Psoas muscle (tissue), 8 donors: ENCODE data around the gene BHLHE40. TPM values are rescaled to one million over a fixed set of nuclear protein-coding genes. Genes with fewer than 3 reads are reported as not detected.

ENCODE experiments used
- ATAC-seq, 4 donors: fragments of 200-7000 bp; cut with Tn5 transposase; one replicate each; pipeline ENCODE4 v1.9.1; 2020; ENCODE audit warnings: moderate library complexity in 3 of 4, mild to moderate bottlenecking in 2 of 4
- DNase-seq, 2 donors: peaks; one replicate each; pipeline ENCODE4 v3.0.0-alpha.2; 2020
- H3K27ac ChIP-seq: fragments of 200-600 bp; one replicate; pipeline ENCODE4 v1.8.0; 2022
- H3K27me3 ChIP-seq, 3 donors: fragments of 200-600 bp in 1 of 3; one replicate each; pipeline versions ENCODE4 v1.6.1 to v1.8.0; 2013 to 2022; ENCODE audit warnings: low read length in 2 of 3, mild to moderate bottlenecking in 2 of 3, moderate library complexity in 1 of 3; ENCODE audit not compliant: insufficient read depth in 3 of 3
- H3K36me3 ChIP-seq, 2 donors: fragments of 200-600 bp in 1 of 2; one replicate each; pipeline versions ENCODE4 v1.6.1 to v1.8.0; 2013 to 2022; ENCODE audit warnings: low read depth in 1 of 2, mild to moderate bottlenecking in 1 of 2, moderate library complexity in 1 of 2; ENCODE audit not compliant: insufficient read depth in 1 of 2
- H3K4me1 ChIP-seq: fragments of 200-600 bp; one replicate; pipeline ENCODE4 v1.8.0; 2022
- H3K4me3 ChIP-seq: fragments of 200-600 bp; one replicate; pipeline ENCODE4 v1.8.0; 2022; ENCODE audit warnings: mild to moderate bottlenecking
- H3K9me3 ChIP-seq: fragments of 200-600 bp; one replicate; pipeline ENCODE4 v1.8.0; 2022
- CTCF ChIP-seq: fragments of 200-600 bp; IDR thresholded peaks from one replicate; pipeline ENCODE4 v1.8.0; 2022; ENCODE audit warnings: antibody characterized with exemption
- WGBS, 3 donors: extraction: QIAGEN DNeasy Blood & Tissue Kit; methylation state at CpG; one replicate each; pipeline versions ENCODE4 v1.1.6 to v1.1.7; 2013; 5-methylcytosine and 5-hydroxymethylcytosine counted together
- intact Hi-C, 2 donors: fragments of 100-400 bp; cut with DNase I; formaldehyde crosslinking; loops; one replicate each; pipeline versions ENCODE4 v1.11.0 to v1.14.2; 2022
- polyA plus RNA-seq, 3 donors: library from polyadenylated mRNA; stranded (reverse); fragments of 200-250 nt; gene quantifications; one replicate each; pipeline ENCODE4 v1.2.3, GENCODE V29; 2013
- total RNA-seq, 4 donors: library from RNA; stranded (reverse); fragmentation: NEBNext Ultra II Directional in 2 of 4; extraction: Animal tissue kit (Norgen Biotek cat#: 25700) in 2 of 4; gene quantifications; one replicate each; pipeline versions ENCODE4 v1.2.1 to v1.2.4, GENCODE V29; 2021 to 2023
- donor health status: healthy with polysubstance abuse.
- donor health status: DM: no; HTN: no; CAD: no; lungs with moderate emphysema.
- donor health status: Bipolar disorder and iron deficiency.
- donor health status: healthy.
- donor health status: DM: yes; HTN: yes; CAD: no.
- donor health status: DM: no; HTN: no; CAD: no.
- donor health status: DM: no; HTN: no; CAD: no.
- donor health status: DM: yes; HTN: yes; CAD: no.

The BHLHE40 gene
- total and polyA plus RNA-seq, 7 donors = 16.7 to 143 (median 65.1) TPM

GRCh38 chr3:4992118-4992517, 12.9 kb downstream of the BHLHE40 start:
- Histone ChIP-seq H3K4me1 (peaks cover 51% of the 10 kb centered on the region), H3K9me3 (no peaks in the 10 kb centered on the region), H3K4me3 (no peak overlapping the region), H3K27ac (peak overlapping the region; percentile 91), H3K36me3 (no peaks in the 10 kb centered on the region), H3K27me3 (no peaks in the 10 kb centered on the region)
- ATAC-seq (no peak), DNase-seq (no peak)
- no peak for TF ChIP-seq CTCF
- intact Hi-C loops = no loop called here
- 78 to 89% (median 82%) methylated on average over 6 of the region's 6 CpGs for WGBS, 3 donors

- ATAC-seq = no peak
- Histone ChIP-seq H3K27me3 (no peaks in the 10 kb centered on the region), H3K36me3 (no peaks in the 10 kb centered on the region), H3K4me1 (peaks cover 39% of the 10 kb centered on the region), H3K9me3 (no peaks in the 10 kb centered on the region), H3K4me3 (no peak overlapping the region), H3K27ac (peak overlapping the region; percentile 91)
- intact Hi-C loops = loop anchor here in 1 of 2 donors (2.0 kb wide), 1 partner anchor 27 kb away; no protein-coding TSS in a partner anchor
- 89 to 93% (median 91%) methylated on average over 4 of the region's 4 CpGs for WGBS, 3 donors
- no peak for DNase-seq
- TF ChIP-seq CTCF = no peak
Measured at GRCh38 chr3:4993276-4994143, 14.3 kb downstream of the BHLHE40 start.

GRCh38 chr3:4994144-4994730, 15.0 kb downstream of the BHLHE40 start:
- H3K4me3 ChIP-seq = no peak overlapping the region
- TF ChIP-seq CTCF = no peak
- no peaks in the 10 kb centered on the region for H3K9me3 ChIP-seq
- intact Hi-C loops = loop anchor here in 1 of 2 donors (2.0 kb wide), 1 partner anchor 27 kb away; no protein-coding TSS in a partner anchor
- peak overlapping the region; percentile 91 for H3K27ac ChIP-seq
- no peaks in the 10 kb centered on the region for H3K36me3 ChIP-seq
- no peaks in the 10 kb centered on the region for H3K27me3 ChIP-seq
- ATAC-seq = peak; percentile 23 to 60 (median 57)
- no peak for DNase-seq
- H3K4me1 ChIP-seq = peaks cover 32% of the 10 kb centered on the region

GRCh38 chr3:4994823-4995499, 15.7 kb downstream of the BHLHE40 start:
- intact Hi-C loops = loop anchor here in 1 of 2 donors (2.0 kb wide), 1 partner anchor 26 kb away; no protein-coding TSS in a partner anchor
- DNase-seq (peak; percentile 84 to 92), ATAC-seq (peak; percentile 91 to 95 (median 92))
- no peaks in the 10 kb centered on the region for H3K36me3 ChIP-seq
- whole genome bisulfite sequencing, 3 donors = 30 to 56% (median 31%) methylated on average over 11 of the region's 11 CpGs
- H3K27me3 ChIP-seq = no peaks in the 10 kb centered on the region
- H3K4me1 ChIP-seq = peaks cover 25% of the 10 kb centered on the region
- H3K9me3 ChIP-seq = no peaks in the 10 kb centered on the region
- H3K4me3 ChIP-seq = no peak overlapping the region
- H3K27ac ChIP-seq = peak overlapping the region; percentile 91
- no peak for TF ChIP-seq CTCF
